D341Med (cell line): Measurements from ENCODE around the gene IGSF10.
A peak's percentile ranks its signal among the peaks of the same experiment; 100 is the strongest.
"Not testable (repeated sequence)": the region's sequence is repeated elsewhere in the genome, so short reads cannot be mapped to it uniquely, and the experiment has no call there.

Source experiments
- DNase-seq: peaks from one replicate; pipeline ENCODE4 v3.0.0; 2012; ENCODE audit warnings: low spot score

The IGSF10 gene

GRCh38 chr3:151460774-151461450 is at the start of gene IGSF10:
IGSF10 (minus strand) TSS chr3:151461061; CDS start chr3:151458709, 2,352 bp downstream.
- DNase-seq: no peak

- not testable (repeated sequence) for DNase-seq
These were observed 48.7 kb upstream of the IGSF10 start for GRCh38 chr3:151509468-151510135.

DNA sequence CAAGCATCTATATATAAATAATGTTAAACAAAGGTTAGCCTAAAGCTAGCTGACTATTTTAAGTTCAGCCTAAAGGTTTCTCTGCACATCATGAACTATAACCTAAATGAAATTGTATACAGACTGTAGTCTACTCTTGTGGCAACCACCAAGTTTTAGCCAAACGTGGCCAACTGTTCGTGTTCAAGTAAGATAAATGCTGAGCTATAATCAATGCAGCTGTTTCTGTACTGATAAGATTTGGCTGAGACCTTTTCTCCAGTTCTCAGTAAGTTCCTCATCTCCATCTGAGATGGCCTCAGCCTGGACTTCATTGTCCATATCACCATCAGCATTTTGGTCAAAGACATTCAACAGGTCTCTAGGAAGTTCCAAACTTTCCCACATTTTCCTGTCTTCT is 43.7 kb upstream of the IGSF10 start:
- no peak for DNase-seq

DNA sequence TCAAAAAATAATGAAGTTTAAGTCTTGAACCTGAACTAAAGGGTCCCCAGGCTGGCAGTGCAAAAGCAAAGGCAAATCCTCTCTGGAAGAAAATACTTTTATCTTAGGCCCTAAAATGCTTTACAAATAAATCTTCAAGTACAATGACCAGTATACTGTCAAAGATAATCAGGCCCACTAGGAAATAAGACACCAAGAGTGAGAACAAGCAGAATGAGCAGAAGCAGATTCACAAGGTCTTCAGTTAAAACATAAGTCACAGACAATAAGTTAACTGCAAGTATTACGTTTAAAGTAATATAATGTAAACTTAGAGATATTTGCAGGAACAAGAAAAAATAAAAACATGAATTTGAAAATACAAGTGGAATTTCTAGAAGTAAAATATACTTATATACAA is 42.2 kb upstream of the IGSF10 start:
- no peak for DNase-seq

DNA sequence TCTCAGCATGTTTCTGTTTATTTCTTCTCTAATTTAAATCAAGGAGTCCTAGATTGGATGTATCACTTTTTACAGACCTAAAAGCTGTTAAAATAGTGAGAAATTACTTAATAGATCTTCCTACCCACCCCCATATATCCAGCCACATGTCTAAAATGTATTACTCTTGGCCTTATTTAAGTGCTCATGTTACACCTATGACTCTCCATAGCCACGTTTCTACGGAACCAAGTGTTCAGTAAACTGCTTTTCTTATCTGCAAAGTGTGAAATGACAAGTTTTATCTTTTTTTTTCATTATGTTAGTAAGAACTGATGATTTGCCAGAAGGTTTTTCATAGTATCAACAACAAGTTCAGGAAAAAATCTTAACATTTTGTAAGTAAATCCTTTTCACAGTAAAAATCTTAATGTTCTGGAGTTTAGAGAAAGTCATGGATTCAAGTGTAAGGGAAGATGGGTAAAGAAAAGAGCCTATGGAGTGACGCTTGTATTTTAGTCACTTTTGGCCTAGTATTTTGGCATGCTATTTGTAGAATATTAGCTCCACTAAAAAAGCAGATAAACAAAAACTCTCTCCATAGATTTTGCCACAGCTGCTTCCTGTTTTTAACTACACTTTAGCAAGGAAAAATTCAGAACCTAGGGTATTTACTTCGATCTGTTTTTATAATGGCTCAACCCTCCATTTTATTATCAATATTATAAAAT is 41.2 kb upstream of the IGSF10 start:
- DNase-seq: no peak

GRCh38 chr3:151501171-151501922 is 40.5 kb upstream of the IGSF10 start:
- no peak for DNase-seq

DNA sequence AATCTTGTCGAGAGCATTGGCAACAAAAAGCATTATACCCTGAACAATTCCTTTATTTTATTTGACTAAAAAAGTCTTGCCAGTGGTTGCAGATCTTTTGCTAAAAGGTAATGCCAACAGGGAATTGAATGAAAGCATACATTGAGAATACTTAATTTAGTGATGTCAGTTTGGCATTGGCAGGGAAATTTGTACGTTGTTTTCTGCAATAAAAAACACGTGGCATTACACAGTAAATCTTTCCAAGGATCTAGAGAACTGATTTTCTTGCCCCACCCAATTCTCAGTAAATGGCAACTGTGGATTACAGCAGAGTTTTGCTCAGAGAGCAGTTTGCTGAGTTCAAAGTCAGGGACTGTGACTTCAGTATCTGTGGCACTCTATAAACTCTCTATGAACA is 38.3 kb upstream of the IGSF10 start:
- DNase-seq: no peak

GRCh38 chr3:151491525-151491924 is 30.7 kb upstream of the IGSF10 start:
- no peak for DNase-seq

- not testable (repeated sequence) for DNase-seq
These were observed 27.0 kb upstream of the IGSF10 start for GRCh38 chr3:151487833-151488232.

GRCh38 chr3:151483961-151484520 is 23.2 kb upstream of the IGSF10 start:
- no peak for DNase-seq

DNA sequence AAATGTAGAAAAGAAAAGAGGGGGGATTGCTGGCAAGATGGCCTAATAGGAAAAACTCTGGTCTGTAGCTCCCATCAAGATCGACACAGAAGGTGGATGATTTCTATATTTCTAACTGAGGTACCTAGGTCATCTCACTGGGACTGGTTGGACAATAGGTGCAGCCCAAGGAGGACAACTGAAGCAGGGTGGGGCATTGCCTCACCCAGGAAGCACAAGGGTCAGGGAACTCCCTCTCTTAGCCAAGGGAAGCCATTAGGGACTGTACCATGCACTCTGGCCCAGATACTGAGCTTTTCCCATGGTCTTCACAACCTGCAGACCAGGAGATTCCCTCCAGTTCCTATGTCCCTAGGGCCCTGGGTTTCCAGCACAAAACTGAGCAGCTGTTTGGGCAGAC is 22.6 kb upstream of the IGSF10 start:
- DNase-seq: no peak

DNA sequence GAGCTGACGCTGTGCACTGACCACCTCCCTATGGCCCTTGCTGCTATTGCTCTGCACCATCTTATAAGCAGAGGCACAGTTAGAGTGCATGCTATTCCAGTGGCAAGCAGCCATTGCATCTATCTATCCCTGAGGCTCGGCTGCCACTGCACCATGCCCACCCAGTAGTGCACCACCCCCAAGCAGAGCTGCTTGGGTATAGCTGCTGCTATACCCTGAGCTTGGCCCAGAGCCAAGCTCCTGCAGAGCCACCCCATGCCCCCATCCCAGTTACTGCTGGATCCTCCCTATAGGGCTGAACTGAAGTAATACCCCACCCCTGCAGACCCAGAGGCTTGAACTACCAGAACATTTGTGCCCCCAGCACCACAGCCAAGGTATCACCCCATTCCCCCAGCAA is 19.6 kb upstream of the IGSF10 start:
- DNase-seq: no peak

GRCh38 chr3:151479452-151479851 is 18.6 kb upstream of the IGSF10 start:
- DNase-seq: no peak

DNA sequence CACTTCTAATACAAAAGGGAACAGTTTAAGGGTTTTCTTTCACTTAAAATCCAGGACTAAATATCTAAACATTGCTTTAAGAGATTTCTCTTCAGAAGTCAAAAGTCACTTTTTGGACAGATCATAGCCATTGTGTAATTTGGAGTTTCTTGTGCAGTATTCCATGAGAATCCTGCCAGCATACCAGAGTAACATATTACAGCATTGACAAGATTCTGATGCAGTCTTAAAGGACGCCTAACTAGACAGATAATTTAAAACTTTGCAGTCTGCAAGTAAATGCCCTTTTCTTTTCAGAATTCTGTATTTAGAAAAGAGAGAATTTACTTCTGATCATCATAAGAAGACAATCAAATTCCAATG is 17.5 kb upstream of the IGSF10 start:
- DNase-seq: no peak

GRCh38 chr3:151477591-151478334 is 16.9 kb upstream of the IGSF10 start:
- DNase-seq: no peak

DNA sequence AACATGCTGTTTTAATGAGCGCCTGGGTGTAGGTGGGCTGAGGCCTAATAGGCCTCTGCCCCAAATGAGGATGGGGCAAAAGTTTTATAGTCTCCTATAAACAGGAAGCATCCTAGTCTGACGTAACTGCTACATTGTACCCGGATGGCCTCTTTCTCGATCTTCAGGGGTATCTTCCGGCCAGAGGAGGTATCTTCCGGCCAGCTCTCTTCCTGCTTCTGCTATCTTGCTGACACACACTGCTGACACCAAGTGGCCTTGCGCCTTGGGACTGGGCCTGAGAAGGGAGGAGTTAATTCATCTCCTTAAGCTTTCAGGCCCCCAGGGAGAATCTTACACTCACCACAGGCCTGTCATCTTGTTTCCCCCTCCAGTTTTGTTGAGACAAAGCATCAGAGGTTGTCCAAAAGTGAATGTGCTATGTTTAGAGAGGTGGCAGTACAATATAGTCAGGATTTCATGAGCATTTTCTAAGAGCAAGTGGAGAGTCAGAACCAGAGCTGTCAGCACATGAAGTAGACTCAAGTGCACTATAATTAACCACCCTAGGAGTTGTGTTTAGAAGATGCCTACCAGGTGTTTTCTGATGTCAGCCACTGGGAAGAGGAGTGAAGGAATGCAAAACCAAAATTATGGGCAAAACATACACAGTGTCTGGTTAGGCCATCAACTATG is 15.6 kb upstream of the IGSF10 start:
- DNase-seq: no peak

- peak; percentile 73 for DNase-seq
These were observed 7.5 kb upstream of the IGSF10 start for GRCh38 chr3:151468284-151468917.

- no peak for DNase-seq
These were observed 6.2 kb upstream of the IGSF10 start for GRCh38 chr3:151467069-151467468.

- DNase-seq: no peak
These were observed 2.1 kb upstream of the IGSF10 start for GRCh38 chr3:151462991-151463390.

DNA sequence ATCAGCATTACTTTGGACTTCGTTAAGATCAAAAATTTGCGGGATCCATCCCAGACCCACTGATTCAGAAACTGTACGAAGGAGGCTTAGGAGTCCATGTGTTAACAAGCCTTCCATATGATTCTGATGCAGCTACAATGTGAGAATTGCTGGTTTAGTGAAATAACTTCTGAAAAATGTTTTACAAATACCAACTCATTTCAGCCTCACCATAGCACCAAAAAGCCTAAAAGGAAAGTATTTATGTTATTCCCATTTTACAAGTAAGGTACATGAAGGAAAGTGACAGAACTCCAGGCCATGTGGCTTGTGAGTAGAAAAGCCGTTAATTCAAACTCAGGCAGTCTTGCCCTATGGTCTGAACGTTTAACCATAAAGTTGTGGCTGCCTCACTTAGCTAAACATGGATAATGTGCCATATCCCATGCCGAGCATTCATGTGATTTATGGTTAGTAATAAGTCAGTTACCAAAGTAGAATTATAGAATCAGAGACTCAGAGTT is 1.5 kb upstream of the IGSF10 start:
- no peak for DNase-seq
